ENCODE results near the gene USP3.

Gene USP3

DNA sequence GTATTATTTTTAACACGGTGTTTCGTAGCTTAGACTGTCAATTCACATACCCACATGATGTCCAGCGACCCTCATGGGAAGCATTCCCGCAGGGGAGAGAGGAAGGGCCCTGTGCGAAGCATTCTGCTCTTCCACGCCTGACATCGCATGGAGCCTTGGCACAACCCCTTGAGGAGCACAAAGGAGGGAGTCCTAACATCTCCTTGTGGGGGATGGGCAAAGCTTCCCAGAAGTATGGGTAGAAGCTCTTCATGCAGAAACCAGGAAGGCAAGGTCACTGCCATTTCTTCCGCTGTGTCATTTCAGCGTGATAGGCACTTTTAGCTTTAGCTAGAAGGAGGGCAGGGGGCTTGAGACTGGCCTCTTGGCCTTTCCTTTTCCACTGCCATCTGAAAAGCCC lies 28.7 kb upstream of the USP3 start:
- in situ Hi-C loops (cut with MboI; ENCODE audit: low sequenced_read_pairs, unreplicated experiment): no loop called here
- TF ChIP-seq, protein P1, sequence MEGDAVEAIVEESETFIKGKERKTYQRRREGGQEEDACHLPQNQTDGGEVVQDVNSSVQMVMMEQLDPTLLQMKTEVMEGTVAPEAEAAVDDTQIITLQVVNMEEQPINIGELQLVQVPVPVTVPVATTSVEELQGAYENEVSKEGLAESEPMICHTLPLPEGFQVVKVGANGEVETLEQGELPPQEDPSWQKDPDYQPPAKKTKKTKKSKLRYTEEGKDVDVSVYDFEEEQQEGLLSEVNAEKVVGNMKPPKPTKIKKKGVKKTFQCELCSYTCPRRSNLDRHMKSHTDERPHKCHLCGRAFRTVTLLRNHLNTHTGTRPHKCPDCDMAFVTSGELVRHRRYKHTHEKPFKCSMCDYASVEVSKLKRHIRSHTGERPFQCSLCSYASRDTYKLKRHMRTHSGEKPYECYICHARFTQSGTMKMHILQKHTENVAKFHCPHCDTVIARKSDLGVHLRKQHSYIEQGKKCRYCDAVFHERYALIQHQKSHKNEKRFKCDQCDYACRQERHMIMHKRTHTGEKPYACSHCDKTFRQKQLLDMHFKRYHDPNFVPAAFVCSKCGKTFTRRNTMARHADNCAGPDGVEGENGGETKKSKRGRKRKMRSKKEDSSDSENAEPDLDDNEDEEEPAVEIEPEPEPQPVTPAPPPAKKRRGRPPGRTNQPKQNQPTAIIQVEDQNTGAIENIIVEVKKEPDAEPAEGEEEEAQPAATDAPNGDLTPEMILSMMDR (IDR thresholded peaks at IDR 0.05; ENCODE audit: borderline replicate concordance, control extremely low read depth, extremely low read depth, insufficient read depth, missing control alignments): no peak
- no peak for DNase-seq (ENCODE audit: low spot score)

DNA sequence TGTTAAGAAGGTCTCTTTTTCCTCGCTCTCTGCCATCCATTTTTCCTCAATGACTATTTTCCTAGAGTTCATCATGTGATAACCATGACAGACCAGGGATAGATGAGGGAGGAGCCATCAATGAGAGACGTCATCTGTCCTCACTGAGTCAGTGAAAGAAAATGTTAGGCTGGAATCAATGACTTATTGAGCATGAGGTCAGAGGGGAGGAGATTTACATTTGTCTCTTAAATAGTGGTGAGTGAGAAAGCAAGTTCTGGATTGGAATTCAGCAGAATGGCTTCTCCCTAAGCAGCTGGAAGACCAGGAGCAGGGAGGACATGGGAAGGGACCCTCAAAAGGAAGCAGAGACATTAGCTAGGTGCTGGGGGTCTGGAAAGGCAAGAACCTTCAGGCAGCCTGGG lies 28.2 kb upstream of the USP3 start:
- TF ChIP-seq, protein P1 (IDR thresholded peaks at IDR 0.05; ENCODE audit: borderline replicate concordance, control extremely low read depth, extremely low read depth, insufficient read depth, missing control alignments): no peak
- in situ Hi-C loops (cut with MboI; ENCODE audit: low sequenced_read_pairs, unreplicated experiment): no loop called here
- no peak for DNase-seq (ENCODE audit: low spot score)

DNA sequence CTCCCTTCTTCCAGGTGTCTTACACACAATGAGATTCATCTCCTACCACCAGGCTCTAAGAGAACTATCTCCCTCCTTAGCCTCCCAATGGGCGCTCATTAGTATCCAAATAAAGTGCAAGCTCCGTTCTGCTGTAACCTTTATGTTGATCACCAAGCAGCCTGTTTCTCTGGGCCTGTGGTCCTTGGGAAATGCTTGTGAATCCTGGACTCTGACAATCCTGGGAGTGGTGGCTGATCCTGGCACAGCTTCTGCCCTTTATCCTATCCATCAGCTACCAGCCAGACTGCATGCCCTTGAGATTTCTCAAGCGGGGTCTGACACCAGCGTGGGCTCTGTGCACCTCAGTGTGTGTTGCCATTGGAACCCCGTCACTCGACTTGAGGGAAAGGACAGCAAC lies 26.1 kb upstream of the USP3 start:
- in situ Hi-C loops (cut with MboI; ENCODE audit: low sequenced_read_pairs, unreplicated experiment): no loop called here
- TF ChIP-seq, protein P1 (IDR thresholded peaks at IDR 0.05; ENCODE audit: borderline replicate concordance, control extremely low read depth, extremely low read depth, insufficient read depth, missing control alignments): no peak
- no peak for DNase-seq (ENCODE audit: low spot score)

DNA sequence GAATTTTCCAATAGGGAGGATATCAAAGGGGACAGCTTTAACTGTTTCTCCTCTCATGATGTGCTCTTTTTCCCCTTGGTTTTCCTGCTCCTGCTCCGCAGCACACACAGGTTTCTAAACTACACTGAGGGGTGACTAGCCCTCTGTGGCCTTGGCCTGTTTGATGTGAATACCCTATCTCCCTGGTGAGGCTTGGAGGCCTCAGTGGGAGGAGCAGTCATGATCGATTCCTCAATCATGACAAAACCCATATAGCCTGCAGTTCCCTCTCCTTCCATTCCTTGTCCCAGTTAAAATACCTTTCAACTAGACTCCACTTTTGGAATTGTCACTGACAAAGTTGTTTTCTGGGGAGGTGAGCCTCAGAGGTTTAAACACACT lies 24.0 kb upstream of the USP3 start:
- TF ChIP-seq, protein P1 (IDR thresholded peaks at IDR 0.05; ENCODE audit: borderline replicate concordance, control extremely low read depth, extremely low read depth, insufficient read depth, missing control alignments): no peak
- no peak for DNase-seq (ENCODE audit: low spot score)
- in situ Hi-C loops (cut with MboI; ENCODE audit: low sequenced_read_pairs, unreplicated experiment): no loop called here

DNA sequence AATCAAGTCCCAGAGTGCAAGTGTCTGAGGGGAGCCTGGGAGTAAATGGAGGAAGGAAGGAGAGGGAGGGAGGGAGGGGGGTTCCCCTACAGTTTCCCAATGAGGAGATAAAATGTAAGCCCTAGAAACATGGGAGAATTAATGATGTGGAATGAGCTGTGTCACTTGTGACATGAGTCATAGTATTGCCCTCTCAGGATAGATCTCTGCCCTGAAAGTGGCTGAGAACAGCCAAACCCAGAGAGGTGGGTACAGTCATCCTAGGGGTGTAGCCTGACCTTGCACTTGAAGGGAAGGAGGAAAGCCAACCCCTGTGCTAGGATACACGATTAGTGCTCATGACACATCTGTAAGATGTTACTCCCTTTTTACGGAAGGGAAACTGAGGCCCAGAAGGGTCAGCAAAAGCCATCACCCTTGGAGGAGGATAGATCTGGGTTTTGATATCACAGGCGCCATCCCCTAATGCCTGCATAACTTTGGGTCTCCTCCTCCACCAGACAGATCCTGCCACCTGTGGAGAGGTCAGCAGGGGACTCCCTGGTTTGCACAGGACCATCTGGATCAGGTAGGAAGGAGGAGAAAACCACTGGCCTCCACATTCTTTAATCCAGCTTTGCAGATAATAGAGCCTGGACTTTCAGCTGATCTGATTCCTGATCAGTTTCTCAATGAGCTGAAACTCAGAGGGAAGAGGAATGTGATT lies 23.1 kb upstream of the USP3 start:
- TF ChIP-seq, protein P1 (IDR thresholded peaks at IDR 0.05; ENCODE audit: borderline replicate concordance, control extremely low read depth, extremely low read depth, insufficient read depth, missing control alignments): no peak
- in situ Hi-C loops (cut with MboI; ENCODE audit: low sequenced_read_pairs, unreplicated experiment): no loop called here
- DNase-seq (ENCODE audit: low spot score): no peak

DNA sequence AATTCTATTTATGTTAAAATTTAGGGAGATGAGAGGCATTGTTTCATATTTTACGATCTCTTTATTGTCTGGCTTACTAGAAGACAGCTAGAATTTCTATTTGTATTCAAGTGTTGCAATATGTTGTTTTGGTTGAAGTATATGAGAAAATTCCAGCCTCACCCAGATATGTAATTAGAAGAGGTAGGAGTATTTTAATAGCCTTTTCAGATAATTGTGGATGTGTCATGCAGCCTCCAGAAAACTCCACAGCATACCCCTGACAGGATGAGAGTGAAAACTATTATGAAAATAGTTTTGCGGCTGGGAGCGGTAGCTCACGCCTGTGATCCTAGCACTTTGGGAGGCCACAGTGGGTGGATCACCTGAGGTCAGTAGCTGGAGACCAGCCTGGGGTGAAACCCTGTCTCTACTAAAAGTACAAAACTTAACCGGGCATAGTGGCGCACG lies 21.5 kb upstream of the USP3 start:
- in situ Hi-C loops (cut with MboI; ENCODE audit: low sequenced_read_pairs, unreplicated experiment): no loop called here
- no peak for DNase-seq (ENCODE audit: low spot score)
- TF ChIP-seq, protein P1 (IDR thresholded peaks at IDR 0.05; ENCODE audit: borderline replicate concordance, control extremely low read depth, extremely low read depth, insufficient read depth, missing control alignments): no peak

All from GM13976 (cell line).